Measurements from ENCODE around the gene FOXK1.
"Not testable (repeated sequence)": the region's sequence is repeated elsewhere in the genome, so short reads cannot be mapped to it uniquely, and the experiment has no call there.

FOXK1 gene

DNA sequence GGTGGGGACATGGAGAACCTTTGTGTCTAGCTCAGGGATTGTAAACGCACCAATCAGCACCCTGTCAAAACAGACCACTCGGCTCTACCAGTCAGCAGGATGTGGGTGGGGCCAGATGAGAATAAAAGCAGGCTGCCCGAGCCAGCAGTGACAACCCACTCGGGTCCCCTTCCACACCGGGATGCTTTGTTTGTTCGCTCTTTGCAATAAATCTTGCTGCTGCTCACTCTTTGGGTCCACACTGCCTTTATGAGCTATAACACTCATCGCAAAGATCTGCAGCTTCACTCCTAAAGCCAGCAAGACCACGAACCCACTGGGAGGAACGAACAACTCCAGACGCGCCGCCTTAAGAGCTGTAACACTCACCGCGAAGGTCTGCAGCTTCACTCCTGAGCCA is 112.1 kb downstream of the FOXK1 start:
- H3K36me3 Mint-ChIP-seq (ENCODE audit: insufficient read depth); ATAC-seq (replicated peaks; ENCODE audit: extremely low read depth, poor library complexity, severe bottlenecking); H3K27me3 Mint-ChIP-seq; H3K9me3 Mint-ChIP-seq; H3K27ac Mint-ChIP-seq (ENCODE audit: low read depth); H3K4me1 Mint-ChIP-seq; DNase-seq (ENCODE audit: low spot score in 2 of 2); H3K4me3 Mint-ChIP-seq: not testable (repeated sequence)

DNA sequence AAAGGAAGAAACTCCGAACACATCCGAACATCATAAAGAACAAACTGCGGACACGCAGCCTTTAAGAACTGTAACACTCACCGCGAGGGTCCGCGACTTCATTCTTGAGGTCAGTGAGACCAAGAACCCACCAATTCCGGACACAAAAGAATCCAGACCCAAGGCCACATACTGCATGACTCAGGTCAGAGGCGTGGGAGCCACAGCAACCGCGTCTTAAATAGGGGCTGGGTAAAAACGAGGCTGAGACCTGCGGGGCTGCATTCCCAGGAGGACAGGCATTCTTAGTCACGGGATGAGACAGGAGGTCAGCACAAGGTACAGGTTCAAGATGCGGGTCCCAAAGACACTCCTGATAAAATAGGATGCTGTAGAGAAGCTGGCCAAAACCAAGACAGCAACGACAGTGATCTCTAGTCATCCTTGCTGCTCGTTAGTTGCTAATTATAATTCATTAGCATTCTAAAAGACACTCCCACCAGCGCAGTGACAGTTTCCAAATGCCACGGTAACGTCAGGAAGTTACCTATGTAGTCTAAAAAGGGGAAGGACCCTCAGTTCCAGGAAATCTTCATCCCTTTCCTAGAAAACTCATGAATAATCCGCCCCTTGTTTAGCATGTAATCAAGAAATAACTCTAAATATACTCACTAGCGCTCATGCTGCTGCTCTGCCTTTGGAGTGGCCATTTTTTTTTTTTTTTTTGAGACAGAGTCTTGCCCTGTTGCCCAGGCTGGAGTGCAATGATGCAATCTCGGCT is 112.7 kb downstream of the FOXK1 start:
- Mint-ChIP-seq H3K27me3 (no peaks in the 10 kb centered on the region), H3K27ac (ENCODE audit: low read depth) (no peak overlapping the region), H3K36me3 (ENCODE audit: insufficient read depth) (peaks cover 7% of the 10 kb centered on the region), H3K4me1 (no peaks in the 10 kb centered on the region), H3K9me3 (no peaks in the 10 kb centered on the region), H3K4me3 (no peak overlapping the region)
- ATAC-seq (replicated peaks; ENCODE audit: extremely low read depth, poor library complexity, severe bottlenecking) (no peak), DNase-seq (ENCODE audit: low spot score in 2 of 2) (no peak)

DNA sequence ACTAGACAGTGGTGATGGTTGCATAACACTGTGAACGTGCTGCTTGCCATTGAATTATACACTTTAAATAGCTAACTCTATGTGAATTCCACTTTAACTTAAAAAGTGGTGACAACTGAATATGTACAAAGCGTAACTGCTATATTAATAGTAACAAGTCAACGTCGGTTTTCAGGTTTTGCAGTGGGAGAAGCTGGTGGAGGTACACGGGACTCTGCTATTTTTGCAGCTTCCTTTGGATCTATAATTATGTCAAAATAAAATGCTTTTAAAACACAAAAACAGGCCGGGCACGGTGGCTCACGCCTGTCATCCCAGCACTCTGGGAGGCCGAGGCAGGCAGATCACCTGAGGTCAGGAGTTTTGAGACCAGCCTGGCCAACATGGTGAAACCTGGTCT is 114.4 kb downstream of the FOXK1 start:
- no peak overlapping the region for H3K4me3 Mint-ChIP-seq
- H3K36me3 Mint-ChIP-seq (ENCODE audit: insufficient read depth): peaks cover 8% of the 10 kb centered on the region
- ATAC-seq (replicated peaks; ENCODE audit: extremely low read depth, poor library complexity, severe bottlenecking) (no peak), DNase-seq (ENCODE audit: low spot score in 2 of 2) (no peak)
- no peaks in the 10 kb centered on the region for H3K4me1 Mint-ChIP-seq
- H3K27ac Mint-ChIP-seq (ENCODE audit: low read depth): no peak overlapping the region
- no peaks in the 10 kb centered on the region for H3K9me3 Mint-ChIP-seq
- no peaks in the 10 kb centered on the region for H3K27me3 Mint-ChIP-seq

DNA sequence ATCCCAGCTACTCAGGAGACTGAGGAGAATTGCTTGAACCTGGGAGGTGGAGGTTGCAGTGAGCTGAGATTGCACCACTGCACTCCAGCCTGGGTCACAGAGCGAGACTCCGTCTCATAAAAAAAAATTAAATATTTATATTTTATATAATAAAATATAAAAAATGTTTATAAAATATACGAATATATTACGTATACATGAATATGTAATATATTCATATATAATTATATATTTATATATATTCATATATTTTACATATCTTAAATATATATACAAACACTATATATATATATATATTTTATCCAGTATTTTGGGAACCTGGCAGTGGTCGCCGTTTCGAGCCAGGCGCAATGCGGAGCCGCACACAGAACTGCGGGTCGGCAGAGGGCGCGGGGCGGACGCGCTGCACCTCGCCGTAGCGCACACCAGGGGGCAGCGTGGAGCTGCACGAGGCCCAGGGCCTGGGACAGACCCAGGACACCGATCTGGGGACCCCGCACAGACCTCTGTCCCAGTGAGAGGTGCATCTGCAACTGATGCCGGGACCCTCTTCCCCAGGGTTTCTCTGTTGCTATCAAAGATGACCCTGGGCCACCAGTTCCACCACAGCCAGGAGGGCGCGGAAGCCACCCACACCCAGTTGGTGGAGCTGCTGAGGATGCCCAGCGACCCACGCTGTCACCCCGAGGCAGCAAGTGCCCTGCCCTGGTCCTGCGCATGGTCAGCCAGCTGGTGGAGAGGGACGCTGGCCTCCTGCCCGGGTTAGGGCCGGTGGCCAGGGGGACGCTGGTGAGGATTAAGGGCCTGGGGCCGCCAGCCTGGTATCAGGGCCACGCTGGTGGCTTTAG is 116.0 kb downstream of the FOXK1 start:
- Mint-ChIP-seq H3K27me3 (no peaks in the 10 kb centered on the region), H3K4me1 (no peaks in the 10 kb centered on the region), H3K4me3 (no peak overlapping the region), H3K27ac (ENCODE audit: low read depth) (no peak overlapping the region), H3K9me3 (no peaks in the 10 kb centered on the region), H3K36me3 (ENCODE audit: insufficient read depth) (peaks cover 4% of the 10 kb centered on the region)
- peak; percentile 57 for ATAC-seq (replicated peaks; ENCODE audit: extremely low read depth, poor library complexity, severe bottlenecking)
- peak in 1 of 2 donors; percentile 54 for DNase-seq (ENCODE audit: low spot score in 2 of 2)

DNA sequence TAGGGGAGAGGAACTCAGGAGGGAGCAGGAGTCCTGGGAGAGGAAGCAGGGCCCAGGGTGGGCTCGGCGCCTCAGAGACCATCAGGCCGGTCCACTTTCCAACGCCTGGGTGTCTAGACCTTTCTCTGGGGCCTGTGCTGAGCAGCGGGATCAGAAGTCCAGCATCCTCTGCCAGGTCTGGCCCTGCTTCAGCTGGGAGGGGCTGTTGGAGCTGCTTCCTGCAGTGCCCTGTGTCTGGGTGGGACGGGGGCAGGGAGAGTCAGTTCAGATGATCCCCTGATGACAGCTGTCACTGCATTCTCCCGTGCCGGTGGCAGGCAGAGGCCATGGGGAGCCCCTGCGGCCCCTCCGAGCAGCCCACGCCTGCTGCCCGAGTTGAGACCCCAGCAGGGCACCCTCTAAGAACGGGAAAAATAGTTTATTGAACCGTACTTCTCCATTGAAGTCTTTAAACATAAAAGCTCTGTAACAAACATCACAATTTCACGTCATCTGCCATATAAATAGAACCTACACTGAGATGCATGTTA is 116.7 kb downstream of the FOXK1 start:
- no peaks in the 10 kb centered on the region for H3K27me3 Mint-ChIP-seq
- H3K9me3 Mint-ChIP-seq: no peaks in the 10 kb centered on the region
- no peaks in the 10 kb centered on the region for H3K4me1 Mint-ChIP-seq
- H3K36me3 Mint-ChIP-seq (ENCODE audit: insufficient read depth): peaks cover 5% of the 10 kb centered on the region
- H3K4me3 Mint-ChIP-seq: no peak overlapping the region
- DNase-seq (ENCODE audit: low spot score in 2 of 2) (no peak), ATAC-seq (replicated peaks; ENCODE audit: extremely low read depth, poor library complexity, severe bottlenecking) (no peak)
- H3K27ac Mint-ChIP-seq (ENCODE audit: low read depth): no peak overlapping the region

DNA sequence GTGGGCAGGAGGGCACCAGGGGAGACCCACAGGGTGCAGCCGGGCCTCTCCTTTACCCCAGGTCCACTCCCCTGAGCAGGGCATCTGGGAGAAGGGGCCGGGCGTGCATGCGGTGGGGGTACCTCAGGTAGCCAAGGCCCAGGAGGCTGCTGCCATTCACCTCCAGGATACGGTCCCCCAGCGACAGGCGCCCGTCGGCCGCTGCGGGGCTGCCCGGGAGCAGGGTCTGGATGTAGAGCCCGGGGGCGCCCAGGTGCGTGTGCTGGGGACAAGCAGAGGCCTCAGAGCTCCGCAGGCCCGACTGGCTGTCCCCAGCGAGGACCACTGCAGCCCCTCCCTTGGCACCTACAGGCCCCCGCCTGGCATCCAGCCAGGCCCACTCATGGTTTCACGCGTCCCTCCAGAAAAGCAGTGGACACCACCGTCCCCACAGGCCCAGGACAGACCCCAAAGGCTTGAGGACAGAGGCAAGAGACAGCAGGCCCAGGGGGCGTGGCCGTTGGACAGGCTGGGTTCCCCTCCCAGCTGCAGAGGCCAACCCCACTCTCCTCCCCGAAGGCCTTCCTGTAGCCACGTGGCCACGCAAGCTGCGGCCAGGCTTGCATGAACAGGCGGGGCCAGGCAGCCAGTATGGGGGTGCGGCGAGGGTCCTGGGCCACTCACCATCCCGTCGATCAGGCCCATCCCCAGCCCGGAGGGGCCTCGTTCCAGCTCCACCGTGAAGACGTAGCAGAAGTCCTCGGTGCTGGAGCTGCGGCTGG is 117.6 kb downstream of the FOXK1 start:
- no peaks in the 10 kb centered on the region for H3K9me3 Mint-ChIP-seq
- no peaks in the 10 kb centered on the region for H3K27me3 Mint-ChIP-seq
- DNase-seq (ENCODE audit: low spot score in 2 of 2): no peak

DNA sequence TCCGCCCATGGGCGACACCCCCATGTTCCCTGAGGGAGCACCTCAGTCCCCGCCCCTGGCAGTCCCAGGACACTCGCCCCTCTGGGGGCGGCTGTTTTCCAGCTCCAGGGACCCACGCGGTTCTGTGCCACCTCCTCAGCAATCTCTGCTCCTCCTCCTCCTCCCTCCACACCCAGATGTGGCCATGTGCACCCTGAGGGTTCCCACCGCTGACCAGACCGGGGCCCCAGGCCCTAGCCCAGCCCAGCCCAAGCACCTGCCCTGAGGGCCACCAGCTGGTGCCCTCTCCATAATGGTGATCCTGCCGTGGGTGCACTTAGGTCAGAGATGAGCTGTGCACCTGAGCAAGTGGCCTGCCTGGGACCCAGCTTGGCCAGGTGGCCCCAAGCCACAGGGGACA is 118.4 kb downstream of the FOXK1 start:
- H3K27ac Mint-ChIP-seq (ENCODE audit: low read depth): no peak overlapping the region
- H3K4me1 Mint-ChIP-seq: no peaks in the 10 kb centered on the region
- no peak for DNase-seq (ENCODE audit: low spot score in 2 of 2)
- no peaks in the 10 kb centered on the region for H3K27me3 Mint-ChIP-seq
- no peak overlapping the region for H3K4me3 Mint-ChIP-seq
- no peak for ATAC-seq (replicated peaks; ENCODE audit: extremely low read depth, poor library complexity, severe bottlenecking)
- H3K36me3 Mint-ChIP-seq (ENCODE audit: insufficient read depth): peaks cover 5% of the 10 kb centered on the region
- no peaks in the 10 kb centered on the region for H3K9me3 Mint-ChIP-seq

More for the DNA sequence above, 117.6 kb downstream of the FOXK1 start:
- Mint-ChIP-seq H3K36me3 (ENCODE audit: insufficient read depth) (peaks cover 5% of the 10 kb centered on the region), H3K4me1 (no peaks in the 10 kb centered on the region), H3K27ac (ENCODE audit: low read depth) (no peak overlapping the region), H3K4me3 (no peak overlapping the region)
- no peak for ATAC-seq (replicated peaks; ENCODE audit: extremely low read depth, poor library complexity, severe bottlenecking)

DNA sequence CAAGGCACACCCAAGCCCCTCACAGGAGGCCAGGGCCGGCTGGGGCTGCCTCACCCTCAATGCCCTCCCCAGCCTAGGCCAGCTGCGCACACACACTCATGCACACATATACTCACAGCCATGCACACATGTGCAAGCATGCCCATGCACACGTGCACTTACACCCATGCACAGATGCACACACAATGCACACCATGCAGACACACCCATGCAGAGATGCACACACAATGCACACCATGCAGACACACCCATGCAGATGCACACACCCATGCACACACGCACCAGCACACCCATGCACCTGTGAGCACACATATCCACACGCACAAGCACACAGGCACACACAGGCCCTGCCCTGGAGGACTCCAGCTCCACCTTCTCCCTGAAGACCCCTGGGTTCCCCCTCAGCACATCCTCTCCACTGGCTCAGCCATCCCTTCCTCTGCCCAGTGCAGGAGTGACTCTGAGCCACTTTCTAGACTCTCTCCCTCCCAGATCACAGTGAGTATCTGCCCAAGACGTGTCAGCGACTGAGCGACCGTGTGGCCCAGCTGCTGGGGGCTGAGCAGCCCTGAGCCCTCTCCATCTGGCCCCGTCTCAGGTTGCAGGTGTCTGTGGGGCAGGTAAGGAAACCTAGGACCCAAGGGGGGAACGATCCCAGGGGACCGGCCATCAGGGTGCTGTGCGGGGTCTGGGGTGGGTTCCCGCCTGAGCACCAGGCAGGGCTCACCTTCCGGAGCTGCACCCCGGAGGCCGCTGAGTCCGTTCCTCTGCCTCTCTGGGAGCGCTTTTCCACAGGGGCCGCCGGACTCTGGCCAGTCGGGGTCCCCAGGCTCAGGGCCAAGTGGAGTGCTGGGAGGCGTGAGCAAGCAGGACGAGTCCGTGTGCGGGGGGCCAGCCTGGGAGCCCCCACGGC is 119.1 kb downstream of the FOXK1 start:
- Mint-ChIP-seq H3K4me1 (no peaks in the 10 kb centered on the region), H3K27me3 (no peaks in the 10 kb centered on the region), H3K27ac (ENCODE audit: low read depth) (no peak overlapping the region), H3K36me3 (ENCODE audit: insufficient read depth) (peaks cover 5% of the 10 kb centered on the region), H3K4me3 (no peak overlapping the region), H3K9me3 (no peaks in the 10 kb centered on the region)
- ATAC-seq (replicated peaks; ENCODE audit: extremely low read depth, poor library complexity, severe bottlenecking) (no peak), DNase-seq (ENCODE audit: low spot score in 2 of 2) (no peak)

DNA sequence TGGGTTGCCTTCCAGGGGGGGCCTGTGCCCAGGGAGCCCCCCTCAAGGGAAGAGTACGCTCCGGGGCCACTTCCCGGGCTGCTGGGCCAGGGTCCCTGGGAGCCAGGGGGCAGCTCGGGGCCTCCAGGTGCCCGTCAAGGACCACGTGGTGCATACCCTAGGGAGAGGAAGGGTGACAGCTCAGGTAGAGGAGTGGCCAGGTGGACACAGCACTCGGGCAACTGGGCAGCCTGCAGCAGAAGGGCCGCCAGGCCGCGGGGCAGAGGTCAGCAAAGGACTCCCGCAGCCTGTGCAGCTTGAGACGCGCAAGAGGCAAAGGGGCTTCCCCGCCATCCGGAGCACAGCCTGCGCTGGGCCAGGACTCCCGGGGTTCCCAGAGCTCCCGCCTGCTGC is 119.7 kb downstream of the FOXK1 start:
- H3K36me3 Mint-ChIP-seq (ENCODE audit: insufficient read depth): peaks cover 5% of the 10 kb centered on the region
- no peak overlapping the region for H3K27ac Mint-ChIP-seq (ENCODE audit: low read depth)
- H3K4me1 Mint-ChIP-seq: no peaks in the 10 kb centered on the region
- ATAC-seq (replicated peaks; ENCODE audit: extremely low read depth, poor library complexity, severe bottlenecking) (no peak), DNase-seq (ENCODE audit: low spot score in 2 of 2) (no peak)
- H3K4me3 Mint-ChIP-seq: no peak overlapping the region
- no peaks in the 10 kb centered on the region for H3K9me3 Mint-ChIP-seq
- H3K27me3 Mint-ChIP-seq: no peaks in the 10 kb centered on the region

DNA sequence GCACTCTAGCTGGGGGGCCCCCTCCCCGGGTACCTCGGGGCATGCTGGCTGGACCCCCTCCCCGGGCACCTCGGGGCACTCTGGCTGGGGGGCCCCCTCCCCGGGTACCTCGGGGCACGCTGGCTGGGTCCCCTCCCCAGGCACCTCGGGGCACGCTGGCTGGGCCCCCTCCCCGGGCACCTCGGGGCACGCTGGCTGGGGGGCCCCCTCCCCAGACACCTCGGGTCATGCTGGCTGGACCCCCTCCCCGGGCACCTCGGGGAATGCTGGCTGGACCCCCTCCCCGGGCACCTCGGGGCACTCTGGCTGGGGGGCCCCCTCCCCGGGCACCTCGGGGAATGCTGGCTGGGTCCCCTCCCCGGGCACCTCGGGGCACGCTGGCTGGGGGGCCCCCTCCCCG is 120.5 kb downstream of the FOXK1 start:
- H3K9me3 Mint-ChIP-seq; DNase-seq (ENCODE audit: low spot score in 2 of 2); H3K4me3 Mint-ChIP-seq; H3K4me1 Mint-ChIP-seq; H3K36me3 Mint-ChIP-seq (ENCODE audit: insufficient read depth); H3K27me3 Mint-ChIP-seq; ATAC-seq (replicated peaks; ENCODE audit: extremely low read depth, poor library complexity, severe bottlenecking); H3K27ac Mint-ChIP-seq (ENCODE audit: low read depth): not testable (repeated sequence)

DNA sequence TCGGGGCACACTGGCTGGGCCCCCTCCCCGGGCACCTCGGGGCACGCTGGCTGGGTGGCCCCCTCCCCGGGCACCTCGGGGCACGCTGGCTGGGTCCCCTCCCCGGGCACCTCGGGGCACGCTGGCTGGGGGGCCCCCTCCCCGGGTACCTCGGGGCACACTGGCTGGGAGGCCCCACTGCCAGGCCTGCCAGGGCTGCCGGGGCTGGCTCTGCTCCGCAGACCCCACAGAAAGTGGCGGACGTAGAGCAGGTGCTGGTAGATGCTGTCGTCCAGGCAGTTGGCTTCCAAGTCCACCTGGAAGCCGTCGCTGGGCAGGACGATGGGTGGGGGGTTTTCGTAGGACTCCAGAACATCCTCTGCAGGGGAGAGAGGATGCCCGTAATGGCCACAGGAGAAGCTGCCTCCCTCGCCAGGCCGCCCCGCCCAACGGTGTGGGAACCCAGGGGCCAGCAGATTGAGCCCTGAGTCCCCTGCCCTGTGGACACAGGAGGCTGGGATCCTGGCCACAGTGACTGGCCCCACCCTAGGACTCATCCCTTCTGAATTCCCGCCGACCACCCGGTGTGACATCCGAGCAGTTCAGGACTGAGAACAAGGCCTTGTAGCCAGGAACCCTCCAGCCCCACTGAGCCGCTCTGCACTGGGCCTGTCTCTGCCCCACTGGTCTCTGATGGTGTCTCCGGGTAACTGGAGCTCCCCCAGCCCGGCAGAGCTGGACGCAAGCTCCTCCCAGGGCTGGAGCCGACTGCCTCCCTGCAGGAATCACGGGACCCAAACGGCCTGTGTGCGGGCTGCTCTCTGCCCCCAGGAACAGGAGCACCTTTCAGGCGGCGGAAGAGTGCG is 121.5 kb downstream of the FOXK1 start:
- ATAC-seq (replicated peaks; ENCODE audit: extremely low read depth, poor library complexity, severe bottlenecking) (no peak), DNase-seq (ENCODE audit: low spot score in 2 of 2) (no peak)
- H3K27ac Mint-ChIP-seq (ENCODE audit: low read depth): no peak overlapping the region
- H3K36me3 Mint-ChIP-seq (ENCODE audit: insufficient read depth): peaks cover 7% of the 10 kb centered on the region
- no peak overlapping the region for H3K4me3 Mint-ChIP-seq
- H3K27me3 Mint-ChIP-seq: no peaks in the 10 kb centered on the region
- H3K9me3 Mint-ChIP-seq: no peaks in the 10 kb centered on the region
- H3K4me1 Mint-ChIP-seq: no peaks in the 10 kb centered on the region
